Testis (tissue), 5 donors: Measurements from ENCODE around the gene SNRPB2. TPM values are rescaled to one million over a fixed set of nuclear protein-coding genes. Genes with fewer than 3 reads are reported as not detected.
A peak's percentile ranks its signal among the peaks of the same experiment; 100 is the strongest.

Experiments
- DNase-seq: peaks from one replicate; pipeline ENCODE4 v3.0.0-alpha.2; 2019
- H3K27ac ChIP-seq, 2 donors: fragments of 200-600 bp; sonication (generic); one replicate each; pipeline ENCODE4 v1.5.1; 2019
- H3K27me3 ChIP-seq: fragments of 200-600 bp; sonication (generic); one replicate; pipeline ENCODE4 v1.5.1; 2019
- H3K36me3 ChIP-seq: fragments of 200-600 bp; sonication (generic); one replicate; pipeline ENCODE4 v1.5.1; 2017; ENCODE audit warnings: low read depth; ENCODE audit errors: missing control alignments
- H3K4me1 ChIP-seq: fragments of 200-600 bp; sonication (generic); one replicate; pipeline ENCODE4 v1.5.1; 2019
- H3K4me3 ChIP-seq, 2 donors: fragments of 200-600 bp; sonication (generic); one replicate each; pipeline ENCODE4 v1.5.1; 2017 to 2019
- H3K9me3 ChIP-seq: fragments of 200-600 bp; sonication (generic); one replicate; pipeline ENCODE4 v1.5.1; 2017
- POLR2A ChIP-seq: fragments of 450-650 bp; IDR thresholded peaks from one replicate; pipeline ENCODE4 v1.6.1; 2017; ENCODE audit warnings: antibody characterized with exemption, mild to moderate bottlenecking, moderate library complexity
- WGBS, 2 donors: methylation state at CpG; one replicate each; pipeline ENCODE4 v1.1.5; 2018; 5-methylcytosine and 5-hydroxymethylcytosine counted together
- intact Hi-C: fragments of 100-400 bp; cut with DNase I; formaldehyde crosslinking; loops from one replicate; pipeline ENCODE4 v1.15.1; 2023; ENCODE audit warnings: low total_unique reads
- long read RNA-seq, 2 donors: transcript quantifications; one replicate each; lab custom pipeline, GENCODE V29; 2026
- polyA plus RNA-seq: library from polyadenylated mRNA; stranded (reverse); fragments of 350-450 nt; fragmentation: Illumina TruSeq; extraction: RNeasy Lipid Tissue Mini Kit (QIAGEN cat#74804); gene quantifications from one replicate; pipeline ENCODE4 v1.2.3, GENCODE V29; 2014; ENCODE audit warnings: low read depth, low replicate concordance; ENCODE audit not compliant: insufficient read depth
- total RNA-seq, 2 donors: library from RNA; depleted of rRNA; stranded (reverse); fragments of >200 nt; gene quantifications; one replicate each; pipeline ENCODE4 v1.2.3, GENCODE V29; 2016
- TF ChIP-seq, protein P1 (sequence below), 3 experiments: fragments of 450-650 bp in 2 of 3; fragments of 200-600 bp in 1 of 3; sonication (generic) in 1 of 3; IDR thresholded peaks; one replicate each; pipeline ENCODE4 v1.5.1; 2016 to 2019; ENCODE audit warnings: antibody characterized with exemption in 3 of 3, mild to moderate bottlenecking in 2 of 3, moderate library complexity in 1 of 3

SNRPB2 gene
- 10 to 100 TPM; 32.8 to 35.3 TPM for total RNA-seq
- 47.9 TPM for polyA plus RNA-seq
- long read RNA-seq, donor 1, transcript SNRPB2-201 (7 exons, 2,452 nt) = major isoform, 24 of 106 reads
- long read RNA-seq, donor 1, transcript SNRPB2-202 (7 exons, 1,588 nt) = minor isoform, 20 of 106 reads
- long read RNA-seq, donor 1, partial matches to known transcripts = 60 of 106 reads
- long read RNA-seq, donor 1, other reads (novel, unspliced or antisense) = 0 of 106 reads
- long read RNA-seq, donor 2, transcript SNRPB2-201 (7 exons, 2,452 nt) = major isoform, 15 of 71 reads
- long read RNA-seq, donor 2, transcript SNRPB2-202 (7 exons, 1,588 nt) = minor isoform, 11 of 71 reads
- long read RNA-seq, donor 2, partial matches to known transcripts = 43 of 71 reads
- long read RNA-seq, donor 2, other reads (novel, unspliced or antisense) = 0 of 71 reads

DNA sequence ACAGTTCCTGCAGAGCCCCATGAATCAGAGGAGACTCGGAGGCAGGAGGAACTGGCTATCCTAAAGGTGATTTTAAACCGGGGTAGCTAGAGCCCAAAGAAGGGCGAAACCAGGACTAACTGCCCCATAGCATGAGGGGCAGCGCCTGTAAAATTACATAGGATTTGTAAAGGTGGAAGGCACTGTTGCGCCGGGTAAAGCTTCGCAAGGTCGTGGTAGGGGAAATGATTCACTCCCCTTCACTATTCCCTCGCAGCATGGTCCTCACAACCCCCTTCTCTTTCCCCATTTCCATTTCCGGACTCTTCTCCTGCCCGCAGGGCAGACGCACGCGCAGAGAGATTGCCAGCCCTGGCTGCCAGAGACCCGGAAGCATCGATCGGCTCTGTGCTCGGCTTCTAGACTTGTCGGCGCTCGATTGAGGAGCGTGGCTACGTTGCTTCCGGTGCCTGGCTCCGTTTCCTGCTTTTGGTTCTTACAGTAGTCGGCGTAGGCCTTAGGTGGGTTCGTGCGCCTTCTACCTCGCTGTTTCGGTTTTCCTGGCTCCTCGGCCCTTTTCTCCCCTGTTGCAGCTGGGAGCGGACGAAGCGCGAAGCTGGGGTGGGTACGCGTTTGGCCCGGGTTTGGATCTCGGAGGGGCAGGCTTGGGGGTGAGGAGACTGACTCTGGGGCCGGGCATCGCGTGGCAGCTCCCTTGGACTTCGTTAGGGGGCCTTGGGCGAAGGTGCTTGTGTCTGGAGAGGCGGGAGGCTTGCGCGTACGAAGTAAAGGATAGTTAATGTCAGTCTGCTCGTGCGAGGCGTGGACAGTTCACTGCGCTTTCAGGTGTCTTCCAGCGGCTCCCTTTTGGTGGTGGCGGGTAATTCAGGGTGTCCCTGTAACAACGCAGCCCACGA lies at the start of gene SNRPB2:
TSS of gene SNRPB2 (plus strand) at position 462 of the 896 bp plus-strand sequence. CDS start 1,677 bp downstream, outside the sequence.
- TF ChIP-seq, protein P1, sequence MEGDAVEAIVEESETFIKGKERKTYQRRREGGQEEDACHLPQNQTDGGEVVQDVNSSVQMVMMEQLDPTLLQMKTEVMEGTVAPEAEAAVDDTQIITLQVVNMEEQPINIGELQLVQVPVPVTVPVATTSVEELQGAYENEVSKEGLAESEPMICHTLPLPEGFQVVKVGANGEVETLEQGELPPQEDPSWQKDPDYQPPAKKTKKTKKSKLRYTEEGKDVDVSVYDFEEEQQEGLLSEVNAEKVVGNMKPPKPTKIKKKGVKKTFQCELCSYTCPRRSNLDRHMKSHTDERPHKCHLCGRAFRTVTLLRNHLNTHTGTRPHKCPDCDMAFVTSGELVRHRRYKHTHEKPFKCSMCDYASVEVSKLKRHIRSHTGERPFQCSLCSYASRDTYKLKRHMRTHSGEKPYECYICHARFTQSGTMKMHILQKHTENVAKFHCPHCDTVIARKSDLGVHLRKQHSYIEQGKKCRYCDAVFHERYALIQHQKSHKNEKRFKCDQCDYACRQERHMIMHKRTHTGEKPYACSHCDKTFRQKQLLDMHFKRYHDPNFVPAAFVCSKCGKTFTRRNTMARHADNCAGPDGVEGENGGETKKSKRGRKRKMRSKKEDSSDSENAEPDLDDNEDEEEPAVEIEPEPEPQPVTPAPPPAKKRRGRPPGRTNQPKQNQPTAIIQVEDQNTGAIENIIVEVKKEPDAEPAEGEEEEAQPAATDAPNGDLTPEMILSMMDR (IDR thresholded peaks at IDR 0.05) = no peak
- TF ChIP-seq POLR2A = no peak
- DNase-seq = peak; percentile 99
- WGBS, 2 donors = 2 to 3% methylated on average over 55 to 57 of the region's 57 CpGs
- Histone ChIP-seq H3K4me3 (peak within 1 kb of the TSS; percentile 89 to 98), H3K9me3 (no peaks in the 10 kb centered on the region), H3K27me3 (no peaks in the 10 kb centered on the region), H3K36me3 (no peaks in the 10 kb centered on the region), H3K27ac (peak within 1 kb of the TSS; percentile 85 to 87), H3K4me1 (peaks cover 12% of the 10 kb centered on the region)
- intact Hi-C loops = no loop called here

DNA sequence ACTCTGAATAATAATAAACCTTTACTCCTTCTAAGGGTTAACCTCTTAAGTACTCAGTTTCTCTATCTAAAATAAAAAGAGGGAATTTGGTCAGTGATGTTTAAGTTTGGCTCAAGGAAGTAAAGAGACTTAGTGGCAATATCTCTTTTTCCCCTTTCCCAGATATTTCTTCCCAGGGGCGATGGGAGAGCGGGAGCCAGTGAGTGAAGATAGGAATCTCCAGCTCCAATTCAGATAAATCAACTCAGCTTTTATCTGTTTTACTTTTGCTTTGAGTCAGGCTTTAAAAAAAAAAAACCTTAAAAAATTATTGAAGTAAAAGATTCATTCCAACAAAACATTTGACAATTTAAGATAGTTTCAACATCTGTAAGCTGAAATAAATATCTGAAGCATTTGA lies 45.4 kb upstream of the SNRPB2 start:
- TF ChIP-seq POLR2A = no peak
- TF ChIP-seq, protein P1 (IDR thresholded peaks at IDR 0.05) = no peak
- intact Hi-C loops = no loop called here
- Histone ChIP-seq H3K36me3 (no peaks in the 10 kb centered on the region), H3K27me3 (no peaks in the 10 kb centered on the region), H3K9me3 (no peaks in the 10 kb centered on the region), H3K27ac (no peak overlapping the region), H3K4me1 (no peaks in the 10 kb centered on the region), H3K4me3 (no peak overlapping the region)
- 89 to 92% methylated on average over 2 of the region's 2 CpGs for WGBS, 2 donors
- DNase-seq = no peak

DNA sequence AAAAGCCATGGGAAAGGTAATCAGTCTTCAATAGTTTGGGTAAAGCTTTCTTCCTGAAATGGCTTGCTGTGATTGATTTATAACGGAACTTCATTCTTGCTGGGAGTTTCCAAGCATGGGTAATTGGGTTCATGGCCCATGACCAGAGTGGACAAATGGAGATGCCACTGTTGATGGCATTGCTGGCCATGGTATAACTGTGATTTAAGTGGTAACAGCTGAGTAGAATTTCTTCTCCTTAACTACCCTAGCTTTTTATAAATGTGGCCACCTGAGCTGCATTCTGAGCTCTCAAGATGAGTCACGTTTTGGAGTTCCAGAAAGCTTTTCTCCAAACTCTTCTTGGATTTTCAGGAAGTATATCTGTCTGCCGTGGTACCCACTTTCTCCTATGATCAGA lies 39.9 kb upstream of the SNRPB2 start:
- H3K9me3 ChIP-seq = no peaks in the 10 kb centered on the region
- intact Hi-C loops = no loop called here
- no peak for TF ChIP-seq POLR2A
- TF ChIP-seq, protein P1 (IDR thresholded peaks at IDR 0.05) = no peak
- H3K27ac ChIP-seq = no peak overlapping the region
- H3K4me3 ChIP-seq = no peak overlapping the region
- H3K4me1 ChIP-seq = no peaks in the 10 kb centered on the region
- WGBS, 2 donors = 55 to 69% methylated on average over 3 of the region's 3 CpGs
- no peaks in the 10 kb centered on the region for H3K27me3 ChIP-seq
- H3K36me3 ChIP-seq = no peaks in the 10 kb centered on the region
- no peak for DNase-seq

DNA sequence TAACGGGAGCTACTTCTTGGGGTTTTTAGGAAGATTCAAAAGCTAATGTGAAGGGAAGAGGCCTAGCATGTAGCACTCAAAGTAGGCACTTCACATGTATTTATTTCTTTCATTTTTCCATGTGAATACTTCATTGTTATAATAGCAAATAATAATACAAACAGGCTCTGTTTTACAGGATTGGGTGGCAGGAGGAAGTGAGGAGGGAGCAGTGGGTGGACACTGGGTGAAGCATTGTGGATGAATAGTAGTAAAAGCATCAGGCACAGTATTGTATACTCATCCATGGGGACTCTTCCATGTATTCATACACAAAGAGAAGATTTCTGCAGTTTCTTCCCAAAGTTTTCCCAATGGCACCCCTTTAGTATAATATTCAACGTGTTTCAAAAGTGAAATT lies 38.4 kb upstream of the SNRPB2 start:
- H3K4me3 ChIP-seq = no peak overlapping the region
- no peak for TF ChIP-seq POLR2A
- TF ChIP-seq, protein P1 (IDR thresholded peaks at IDR 0.05) = no peak
- WGBS, 2 donors = 88 to 90% methylated on average over 2 of the region's 2 CpGs
- no peak for DNase-seq
- no peak overlapping the region for H3K27ac ChIP-seq
- H3K27me3 ChIP-seq = no peaks in the 10 kb centered on the region
- H3K4me1 ChIP-seq = no peaks in the 10 kb centered on the region
- no peaks in the 10 kb centered on the region for H3K36me3 ChIP-seq
- intact Hi-C loops = no loop called here
- H3K9me3 ChIP-seq = no peaks in the 10 kb centered on the region
